RCC 7860 (cell line): ENCODE measurements around the gene CD177.
"Not testable (repeated sequence)": the region's sequence is repeated elsewhere in the genome, so short reads cannot be mapped to it uniquely, and the experiment has no call there.

Experiments
- DNase-seq: peaks from one replicate; pipeline ENCODE4 v3.0.0-alpha.2; 2015; ENCODE audit warnings: low spot score
- FAIRE-seq: peaks from 2 replicates; lab custom pipeline; 2012; peaks lifted over from hg19 to GRCh38; lab: Jason Lieb, UNC

Gene CD177

DNA sequence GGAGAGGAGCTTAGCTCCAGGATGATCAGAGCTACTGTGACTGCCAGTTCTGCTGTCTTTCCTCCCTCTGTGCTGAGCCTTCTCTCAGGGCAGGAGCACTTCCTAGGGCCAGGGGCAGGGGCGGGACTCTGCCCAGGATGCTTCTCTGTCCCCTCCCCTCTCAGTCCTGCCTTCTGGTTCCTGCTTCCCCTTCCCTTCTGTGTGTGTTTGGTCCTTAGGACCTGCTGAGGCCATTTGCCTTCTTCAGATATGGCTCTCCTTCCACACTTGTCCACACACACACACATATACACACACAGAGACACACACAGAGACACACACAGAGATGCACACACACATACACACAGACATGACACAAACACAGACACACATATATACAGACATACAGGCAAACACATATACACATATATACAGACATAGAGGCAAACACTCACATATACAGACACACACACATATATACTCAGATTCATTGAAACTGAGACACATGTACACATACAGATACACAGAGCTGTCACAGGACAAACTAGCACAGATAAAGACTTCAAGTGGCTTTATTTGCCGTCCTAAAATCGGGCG, 22.0 kb upstream of the CD177 start:
- no peak for DNase-seq
- FAIRE-seq = no peak

GRCh38 chr19:43332058-43332922, 21.2 kb upstream of the CD177 start:
- no peak for FAIRE-seq
- no peak for DNase-seq

GRCh38 chr19:43336508-43336907, 17.0 kb upstream of the CD177 start:
- not testable (repeated sequence) for FAIRE-seq, DNase-seq

DNA sequence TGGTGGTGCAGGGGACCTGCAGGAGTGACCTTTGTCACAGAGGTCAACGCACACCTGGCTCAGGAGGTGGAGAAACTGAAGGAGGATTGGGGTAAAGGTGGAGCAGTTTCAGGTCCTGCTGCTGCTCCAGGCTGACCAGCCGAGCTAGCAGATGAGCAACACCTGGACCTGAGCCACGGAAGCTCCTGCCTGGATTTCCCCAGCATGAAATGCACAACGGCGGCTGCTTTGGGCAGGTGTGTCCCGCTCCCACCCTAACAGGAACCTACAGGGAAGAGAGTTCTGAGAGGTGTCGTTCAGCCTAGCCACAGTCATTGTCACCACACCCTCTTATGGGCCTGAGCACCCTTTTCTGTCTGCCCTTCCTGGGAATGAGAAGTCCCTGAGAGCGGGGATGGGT, 15.7 kb upstream of the CD177 start:
- FAIRE-seq = no peak
- DNase-seq = no peak

DNA sequence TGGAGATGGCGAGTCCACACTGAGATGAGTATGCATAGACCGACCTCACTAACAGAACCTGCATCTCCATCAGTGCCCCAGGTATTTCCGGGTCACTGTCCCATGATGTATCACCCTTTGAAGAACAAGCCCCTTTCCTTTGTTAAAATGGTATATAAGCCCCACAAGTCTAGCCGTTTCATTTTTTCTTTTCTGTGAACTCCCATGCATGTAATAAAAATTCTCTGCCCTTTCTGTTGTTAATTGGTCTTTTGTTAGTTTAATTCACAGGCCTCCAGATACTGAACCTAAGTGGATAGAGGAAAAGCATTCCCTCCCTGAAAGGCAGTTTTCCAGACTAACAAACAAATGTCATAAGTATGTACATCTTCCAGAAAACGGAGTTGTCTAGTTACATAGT, 15.0 kb upstream of the CD177 start:
- no peak for FAIRE-seq

DNA sequence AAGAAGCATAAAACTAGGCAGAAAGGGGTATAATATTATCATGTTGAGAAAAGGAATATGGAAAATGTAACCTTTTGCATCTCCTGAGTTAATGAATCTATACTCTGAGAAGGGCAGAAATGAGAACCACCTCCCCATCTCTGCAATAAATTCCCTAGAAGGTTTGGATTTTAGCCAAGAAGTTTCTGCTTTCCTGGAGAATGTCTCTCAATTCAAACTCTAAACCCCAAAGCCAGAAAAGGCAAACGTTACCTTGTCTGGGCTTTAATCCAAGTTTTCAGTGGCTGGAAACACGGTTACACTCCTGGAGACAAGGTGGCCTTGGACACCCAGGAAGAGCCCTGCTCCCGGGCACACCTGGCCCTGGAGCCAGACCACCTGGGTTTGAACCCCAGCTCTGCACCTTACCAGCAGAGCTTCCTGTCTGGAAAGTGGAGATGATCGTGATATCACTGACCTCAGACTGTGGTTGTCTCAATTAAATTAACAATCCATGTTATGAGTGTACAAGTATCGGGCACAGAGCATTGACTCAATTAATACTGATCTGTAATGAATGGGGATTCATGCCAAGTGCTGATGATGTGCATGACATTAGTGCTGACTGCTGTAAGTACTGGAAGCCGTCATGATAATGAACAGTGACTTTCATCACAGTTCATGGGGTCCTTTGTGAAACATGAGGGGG, 14.1 kb upstream of the CD177 start:
- FAIRE-seq, DNase-seq: not testable (repeated sequence)

More for the DNA sequence above, 15.0 kb upstream of the CD177 start:
- no peak for DNase-seq

- FAIRE-seq = not testable (repeated sequence)
Measured at GRCh38 chr19:43340101-43340500, 13.4 kb upstream of the CD177 start.

DNA sequence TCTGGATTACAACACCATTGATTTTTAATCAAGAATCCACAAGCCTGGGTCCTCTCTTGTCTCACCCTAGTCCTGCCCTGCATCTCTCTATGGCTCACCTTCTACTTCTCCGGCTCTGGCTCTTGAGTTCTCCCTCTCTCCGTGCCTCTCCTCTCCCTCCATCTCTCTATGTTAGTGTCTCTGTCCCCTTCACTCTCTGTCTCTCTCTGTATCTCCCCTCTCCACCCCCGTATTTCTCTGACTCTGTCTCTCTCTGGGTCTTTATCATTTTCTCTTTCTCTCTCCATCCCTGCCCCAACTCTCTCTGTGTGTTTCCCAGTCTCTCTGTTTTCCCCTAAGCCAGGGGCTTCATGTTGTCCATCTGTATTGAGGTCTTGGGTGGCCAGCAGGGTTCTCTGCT, 12.4 kb upstream of the CD177 start:
- FAIRE-seq, DNase-seq: not testable (repeated sequence)

More at GRCh38 chr19:43340101-43340500, 13.4 kb upstream of the CD177 start:
- DNase-seq = not testable (repeated sequence)

DNA sequence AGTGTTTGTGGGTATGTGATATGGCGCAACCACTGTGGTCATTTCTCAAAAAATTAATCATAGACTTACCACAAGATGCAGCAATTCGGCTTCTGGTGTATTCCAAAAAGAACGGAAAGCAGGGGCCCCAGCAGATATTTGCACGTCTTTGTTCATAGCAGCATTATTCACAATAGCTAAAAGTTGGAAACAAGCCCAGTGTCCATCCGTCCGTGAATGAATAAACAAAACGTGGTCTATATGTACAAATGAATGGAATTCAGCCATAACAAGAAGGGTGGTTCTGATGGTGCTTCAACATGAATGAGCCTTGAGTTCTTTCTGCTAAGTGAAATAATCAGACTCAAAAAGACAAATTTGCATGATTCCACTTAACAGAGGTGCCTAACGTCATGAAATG, 11.4 kb upstream of the CD177 start:
- FAIRE-seq = peak; percentile 78
- DNase-seq = peak; percentile 47

- DNase-seq, FAIRE-seq: not testable (repeated sequence)
Measured at GRCh38 chr19:43344347-43344925, 9.1 kb upstream of the CD177 start.

DNA sequence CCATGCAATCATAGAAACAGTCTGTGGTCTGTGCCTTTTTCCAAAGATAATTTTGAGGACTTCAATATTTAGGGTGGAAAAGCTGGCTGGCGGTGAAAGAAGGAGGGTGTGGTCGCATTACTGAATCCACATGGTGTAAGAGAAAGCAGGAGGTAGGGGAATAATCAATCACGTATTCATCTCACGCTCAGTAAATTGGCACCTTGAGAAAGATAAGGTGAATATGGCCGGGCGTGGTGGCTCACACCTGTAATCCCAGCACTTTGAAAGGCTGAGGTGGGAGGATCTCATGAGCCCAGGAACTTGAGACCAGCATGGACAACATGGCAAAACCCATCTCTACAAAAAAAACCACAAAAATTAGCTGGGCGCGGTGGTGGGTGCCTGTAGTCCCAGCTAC, 3.7 kb upstream of the CD177 start:
- FAIRE-seq, DNase-seq: not testable (repeated sequence)

- no peak for FAIRE-seq
Measured at GRCh38 chr19:43351998-43352746, 1.3 kb upstream of the CD177 start.

GRCh38 chr19:43354305-43354627, 780 bp downstream of the CD177 start:
- DNase-seq (no peak), FAIRE-seq (no peak)

More at GRCh38 chr19:43351998-43352746, 1.3 kb upstream of the CD177 start:
- DNase-seq = no peak

DNA sequence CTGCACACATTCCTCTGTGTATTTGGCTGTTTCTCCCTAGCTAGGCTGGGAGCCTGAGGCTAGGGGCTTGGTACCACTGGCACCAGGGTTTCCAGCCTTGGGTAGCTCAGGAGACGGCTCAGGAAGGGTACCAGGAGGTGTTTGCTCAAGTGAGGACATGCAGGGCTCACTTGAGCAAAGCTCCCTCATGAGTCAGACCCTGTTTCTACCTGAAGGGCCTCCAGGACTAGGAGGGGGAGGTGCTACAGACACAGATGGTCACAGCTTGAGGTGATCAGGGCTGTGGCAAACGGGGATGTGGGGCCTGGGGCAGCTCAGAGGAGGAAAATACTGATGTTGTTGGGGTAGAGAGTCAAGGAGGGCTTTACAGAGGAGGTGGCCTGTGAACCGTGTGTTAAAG, 3.3 kb downstream of the CD177 start:
- DNase-seq, FAIRE-seq: not testable (repeated sequence)

DNA sequence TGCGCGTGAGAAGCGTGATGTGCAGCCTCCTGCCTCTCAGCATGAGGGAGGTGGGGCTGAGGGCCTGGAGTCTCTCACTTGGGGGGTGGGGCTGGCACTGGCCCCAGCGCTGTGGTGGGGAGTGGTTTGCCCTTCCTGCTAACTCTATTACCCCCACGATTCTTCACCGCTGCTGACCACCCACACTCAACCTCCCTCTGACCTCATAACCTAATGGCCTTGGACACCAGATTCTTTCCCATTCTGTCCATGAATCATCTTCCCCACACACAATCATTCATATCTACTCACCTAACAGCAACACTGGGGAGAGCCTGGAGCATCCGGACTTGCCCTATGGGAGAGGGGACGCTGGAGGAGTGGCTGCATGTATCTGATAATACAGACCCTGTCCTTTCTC, 8.7 kb downstream of the CD177 start:
- peak; percentile 58 for DNase-seq
- no peak for FAIRE-seq

GRCh38 chr19:43362745-43363144, 9.3 kb downstream of the CD177 start:
- no peak for DNase-seq
- FAIRE-seq = no peak

GRCh38 chr19:43365677-43366076, 12.2 kb downstream of the CD177 start:
- FAIRE-seq, DNase-seq: not testable (repeated sequence)

GRCh38 chr19:43367822-43368221, 14.3 kb downstream of the CD177 start:
- no peak for DNase-seq
- FAIRE-seq = no peak

GRCh38 chr19:43368897-43369296, 15.4 kb downstream of the CD177 start:
- not testable (repeated sequence) for FAIRE-seq, DNase-seq

GRCh38 chr19:43371909-43372308, 18.4 kb downstream of the CD177 start:
- DNase-seq (no peak), FAIRE-seq (no peak)
